Measurements from ENCODE around the gene DCXR. TPM values are rescaled to one million over a fixed set of nuclear protein-coding genes. Genes with fewer than 3 reads are reported as not detected.

Gene DCXR
- total RNA-seq, 2 donors from 2014 or later: 169 to 213 TPM

GRCh38 chr17:82080789-82081464 lies 43.4 kb upstream of the DCXR start:
- DNase-seq (ENCODE audit: low spot score): no peak
- H3K4me1 ChIP-seq: no peaks in the 10 kb centered on the region
- no peak for TF ChIP-seq CTCF (IDR thresholded peaks at IDR 0.05)
- no peak overlapping the region for H3K4me3 ChIP-seq
- H3K36me3 ChIP-seq: peaks cover 66% of the 10 kb centered on the region
- H3K27ac ChIP-seq: no peak overlapping the region
- no peaks in the 10 kb centered on the region for H3K9me3 ChIP-seq
- H3K27me3 ChIP-seq: no peaks in the 10 kb centered on the region

- no peak for TF ChIP-seq CTCF (IDR thresholded peaks at IDR 0.05)
Measured at GRCh38 chr17:82080048-82080788, 42.7 kb upstream of the DCXR start.

GRCh38 chr17:82079001-82079677 lies 41.6 kb upstream of the DCXR start:
- TF ChIP-seq CTCF (IDR thresholded peaks at IDR 0.05): no peak
- Histone ChIP-seq H3K36me3 (peaks cover 48% of the 10 kb centered on the region), H3K27ac (no peak overlapping the region), H3K4me3 (no peak overlapping the region), H3K4me1 (no peaks in the 10 kb centered on the region), H3K27me3 (no peaks in the 10 kb centered on the region), H3K9me3 (no peaks in the 10 kb centered on the region)
- DNase-seq (ENCODE audit: low spot score): no peak

More at GRCh38 chr17:82080048-82080788, 42.7 kb upstream of the DCXR start:
- no peaks in the 10 kb centered on the region for H3K27me3 ChIP-seq
- H3K36me3 ChIP-seq: peaks cover 59% of the 10 kb centered on the region
- H3K9me3 ChIP-seq: no peaks in the 10 kb centered on the region
- H3K4me1 ChIP-seq: no peaks in the 10 kb centered on the region
- H3K4me3 ChIP-seq: no peak overlapping the region
- DNase-seq (ENCODE audit: low spot score): no peak
- H3K27ac ChIP-seq: no peak overlapping the region

GRCh38 chr17:82078433-82078832 lies 40.9 kb upstream of the DCXR start:
- H3K4me3 ChIP-seq: no peak overlapping the region
- DNase-seq (ENCODE audit: low spot score): no peak
- peaks cover 41% of the 10 kb centered on the region for H3K36me3 ChIP-seq
- no peaks in the 10 kb centered on the region for H3K4me1 ChIP-seq
- no peak overlapping the region for H3K27ac ChIP-seq
- TF ChIP-seq CTCF (IDR thresholded peaks at IDR 0.05): no peak
- H3K27me3 ChIP-seq: no peaks in the 10 kb centered on the region
- no peaks in the 10 kb centered on the region for H3K9me3 ChIP-seq

GRCh38 chr17:82077617-82078358 lies 40.3 kb upstream of the DCXR start:
- TF ChIP-seq CTCF (IDR thresholded peaks at IDR 0.05): no peak
- H3K36me3 ChIP-seq: peaks cover 35% of the 10 kb centered on the region
- no peak overlapping the region for H3K27ac ChIP-seq
- H3K4me3 ChIP-seq: no peak overlapping the region
- no peaks in the 10 kb centered on the region for H3K4me1 ChIP-seq
- H3K27me3 ChIP-seq: no peaks in the 10 kb centered on the region
- no peak for DNase-seq (ENCODE audit: low spot score)
- no peaks in the 10 kb centered on the region for H3K9me3 ChIP-seq
